Activated CD8-positive, alpha-beta T cell treated with anti-CD3 and anti-CD28 coated beads, Interleukin-2, amount 10 ng/mL, durations not matched to agents 7 days and 5 days (primary cell): ENCODE measurements around the gene PADI6. TPM values are rescaled to one million over a fixed set of nuclear protein-coding genes. Genes with fewer than 3 reads are reported as not detected.

ENCODE experiments used
- ATAC-seq: fragments of 150-1000 bp; cut with Tn5 transposase; one replicate; pipeline ENCODE4 v1.10.0; 2021; ENCODE audit warnings: moderate library complexity
- CTCF ChIA-PET: fragments of 350-600 bp; sonication (Branson Sonifier 250); formaldehyde crosslinking; loops from one replicate; lab custom pipeline; 2021; ENCODE audit warnings: antibody characterized with exemption; lab: Charles Lee
- POLR2A ChIA-PET: fragments of 350-600 bp; sonication (Branson Sonifier 250); formaldehyde crosslinking; loops from one replicate; lab custom pipeline; 2021; ENCODE audit warnings: antibody characterized with exemption; lab: Charles Lee
- DNase-seq: peaks from one replicate; pipeline ENCODE4 v3.0.0-alpha.2; 2020
- H3K27ac Mint-ChIP-seq: one replicate; pipeline ENCODE4 v1.8.0; 2021; ENCODE audit warnings: mild to moderate bottlenecking, mixed read lengths
- H3K27me3 Mint-ChIP-seq: one replicate; pipeline ENCODE4 v1.8.0; 2021; ENCODE audit warnings: low read depth, mixed read lengths
- H3K36me3 Mint-ChIP-seq: one replicate; pipeline ENCODE4 v1.8.0; 2021; ENCODE audit warnings: low read depth, mixed read lengths
- H3K4me1 Mint-ChIP-seq: one replicate; pipeline ENCODE4 v1.8.0; 2021; ENCODE audit warnings: low read depth, mixed read lengths
- H3K4me3 Mint-ChIP-seq: one replicate; pipeline ENCODE4 v1.8.0; 2021; ENCODE audit warnings: mild to moderate bottlenecking, mixed read lengths
- H3K9me3 Mint-ChIP-seq: one replicate; pipeline ENCODE4 v1.8.0; 2022; ENCODE audit warnings: mixed read lengths; ENCODE audit not compliant: insufficient read depth
- total RNA-seq, 2 experiments: library from RNA; stranded (reverse); gene quantifications; one replicate each; pipeline ENCODE4 v1.2.3, GENCODE V29; 2021

The PADI6 gene
- total RNA-seq, 2 experiments from 2014 or later, result not detected

DNA sequence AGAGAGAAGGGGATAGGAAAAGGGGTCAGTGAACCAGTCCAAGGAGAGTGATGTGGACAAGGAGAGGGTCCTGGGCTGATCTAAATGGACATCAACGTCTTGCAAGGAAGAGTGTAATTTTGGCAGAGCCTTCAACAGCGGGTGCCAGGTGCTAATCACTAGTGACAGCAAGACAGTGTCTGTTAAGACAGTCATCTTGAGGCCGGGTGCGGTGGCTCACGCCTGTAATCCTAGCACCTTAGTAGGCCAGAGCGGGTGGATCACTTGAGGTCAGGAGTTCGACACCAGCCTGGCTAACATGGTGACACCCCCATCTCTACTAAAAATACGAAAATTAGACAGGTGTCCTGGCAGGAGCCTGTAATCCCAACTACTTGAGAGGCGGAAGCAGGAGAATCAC is 12.2 kb upstream of the PADI6 start:
- DNase-seq, result no peak
- CTCF ChIA-PET, result no interaction called here
- Mint-ChIP-seq H3K36me3 (no peaks in the 10 kb centered on the region), H3K27me3 (no peaks in the 10 kb centered on the region), H3K27ac (no peak overlapping the region), H3K9me3 (no peaks in the 10 kb centered on the region), H3K4me3 (no peak overlapping the region), H3K4me1 (peaks cover 14% of the 10 kb centered on the region)
- no peak for ATAC-seq
- POLR2A ChIA-PET, result no interaction called here

GRCh38 chr1:17360272-17360956 is 11.6 kb upstream of the PADI6 start:
- Mint-ChIP-seq H3K27me3 (no peaks in the 10 kb centered on the region), H3K36me3 (no peaks in the 10 kb centered on the region), H3K27ac (no peak overlapping the region), H3K4me1 (peaks cover 14% of the 10 kb centered on the region), H3K9me3 (no peaks in the 10 kb centered on the region), H3K4me3 (no peak overlapping the region)
- DNase-seq, result no peak
- ChIA-PET POLR2A (no interaction called here), CTCF (no interaction called here)
- ATAC-seq, result no peak

DNA sequence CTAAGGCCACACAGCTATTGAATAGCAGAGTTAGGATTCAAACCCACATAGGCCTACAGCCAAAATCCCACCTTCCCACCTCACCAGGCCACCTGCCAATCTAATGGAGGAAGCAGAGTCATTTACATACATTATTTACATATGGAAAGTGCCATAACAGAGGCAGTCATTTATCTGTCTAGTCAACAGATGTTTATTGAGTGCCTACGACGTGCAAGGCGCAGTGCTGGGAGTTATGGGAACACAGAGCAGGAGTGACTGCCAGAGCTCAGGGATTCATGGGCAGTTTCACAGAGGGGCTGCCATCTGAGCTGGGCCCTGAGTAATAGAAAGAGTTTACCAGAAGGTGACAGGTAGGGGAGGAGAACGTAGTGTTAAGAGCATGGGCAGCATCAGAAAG is 10.3 kb upstream of the PADI6 start:
- H3K27ac Mint-ChIP-seq, result no peak overlapping the region
- ATAC-seq, result no peak

DNA sequence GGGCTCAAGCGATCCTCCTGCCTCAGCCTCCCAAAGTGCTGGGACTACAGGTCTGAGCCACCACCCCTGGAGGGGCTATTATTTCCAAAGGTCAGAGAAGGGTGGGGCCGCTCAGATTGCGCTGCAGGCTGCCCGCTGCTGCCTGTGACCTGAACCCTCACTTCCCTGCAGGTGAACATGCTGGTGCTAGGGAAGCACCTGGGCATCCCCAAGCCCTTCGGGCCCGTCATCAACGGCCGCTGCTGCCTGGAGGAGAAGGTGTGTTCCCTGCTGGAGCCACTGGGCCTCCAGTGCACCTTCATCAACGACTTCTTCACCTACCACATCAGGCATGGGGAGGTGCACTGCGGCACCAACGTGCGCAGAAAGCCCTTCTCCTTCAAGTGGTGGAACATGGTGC is 8.6 kb upstream of the PADI6 start:
- Mint-ChIP-seq H3K27ac (no peak overlapping the region), H3K4me1 (no peaks in the 10 kb centered on the region), H3K4me3 (no peak overlapping the region), H3K27me3 (no peaks in the 10 kb centered on the region), H3K9me3 (no peaks in the 10 kb centered on the region), H3K36me3 (no peaks in the 10 kb centered on the region)
- no peak for ATAC-seq
- POLR2A ChIA-PET, result no interaction called here
- CTCF ChIA-PET, result no interaction called here
- no peak for DNase-seq

More for the DNA sequence above, 10.3 kb upstream of the PADI6 start:
- POLR2A ChIA-PET, result no interaction called here
- Mint-ChIP-seq H3K27me3 (no peaks in the 10 kb centered on the region), H3K9me3 (no peaks in the 10 kb centered on the region), H3K4me1 (peaks cover 2% of the 10 kb centered on the region), H3K4me3 (no peak overlapping the region), H3K36me3 (no peaks in the 10 kb centered on the region)
- DNase-seq, result no peak
- CTCF ChIA-PET, result no interaction called here

- ChIA-PET CTCF (no interaction called here), POLR2A (no interaction called here)
- ATAC-seq (no peak), DNase-seq (no peak)
- Mint-ChIP-seq H3K4me3 (no peak overlapping the region), H3K9me3 (no peaks in the 10 kb centered on the region), H3K4me1 (no peaks in the 10 kb centered on the region), H3K27ac (no peak overlapping the region), H3K36me3 (no peaks in the 10 kb centered on the region), H3K27me3 (no peaks in the 10 kb centered on the region)
Measured at GRCh38 chr1:17363771-17364170, 8.2 kb upstream of the PADI6 start.

- Mint-ChIP-seq H3K36me3 (no peaks in the 10 kb centered on the region), H3K4me1 (no peaks in the 10 kb centered on the region), H3K27ac (no peak overlapping the region), H3K9me3 (no peaks in the 10 kb centered on the region), H3K4me3 (no peak overlapping the region), H3K27me3 (no peaks in the 10 kb centered on the region)
- CTCF ChIA-PET, result no interaction called here
- POLR2A ChIA-PET, result no interaction called here
- ATAC-seq, result no peak
- DNase-seq, result no peak
Measured at GRCh38 chr1:17365293-17365692, 6.7 kb upstream of the PADI6 start.

DNA sequence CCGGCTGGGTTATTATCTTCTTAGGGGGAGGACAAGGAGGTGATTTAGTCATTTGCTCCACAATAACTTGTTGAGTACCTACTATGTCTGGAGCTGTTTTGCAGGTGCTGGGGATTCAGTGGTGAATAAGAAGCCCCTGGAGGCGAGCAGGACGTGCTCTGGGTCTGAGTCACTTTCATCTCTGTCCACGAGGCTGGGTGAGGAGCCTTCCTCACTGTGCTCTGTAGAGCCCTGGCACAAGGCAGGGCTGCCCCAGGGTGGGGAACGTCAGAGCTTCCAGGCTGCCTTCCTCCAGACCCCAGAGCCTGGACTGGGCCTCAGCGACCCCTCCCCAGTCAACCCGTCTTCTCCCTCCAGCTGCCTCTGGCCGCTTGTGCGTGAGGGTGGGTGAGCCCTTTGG is 2.5 kb upstream of the PADI6 start:
- ATAC-seq (no peak), DNase-seq (no peak)
- CTCF ChIA-PET, result interaction anchor here (1.0 kb wide), 1 partner anchor 14 kb away, joined by 3 read pairs; no protein-coding TSS in a partner anchor
- H3K4me1 Mint-ChIP-seq, result no peaks in the 10 kb centered on the region
- no peak overlapping the region for H3K4me3 Mint-ChIP-seq
- H3K9me3 Mint-ChIP-seq, result no peaks in the 10 kb centered on the region
- POLR2A ChIA-PET, result no interaction called here
- H3K27me3 Mint-ChIP-seq, result no peaks in the 10 kb centered on the region
- no peaks in the 10 kb centered on the region for H3K36me3 Mint-ChIP-seq
- no peak overlapping the region for H3K27ac Mint-ChIP-seq

DNA sequence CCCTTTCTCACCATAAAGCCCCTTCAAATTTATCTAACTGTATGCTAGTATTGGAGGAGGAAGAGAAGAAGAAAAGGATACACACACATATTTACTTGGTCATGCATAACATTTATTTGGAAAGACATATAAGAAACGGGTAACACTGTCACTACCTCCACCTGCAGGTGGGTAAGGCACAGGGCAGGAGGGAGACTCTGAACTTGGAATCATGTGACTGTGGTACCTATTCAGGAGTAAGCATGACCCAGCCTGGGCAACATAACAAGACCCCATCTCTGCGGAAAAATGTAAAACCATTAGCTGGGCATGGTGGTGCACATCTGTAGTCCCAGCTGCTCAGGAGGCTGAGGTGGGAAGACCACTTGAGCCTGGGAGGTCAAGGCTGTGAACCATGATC is 1.4 kb upstream of the PADI6 start:
- no peaks in the 10 kb centered on the region for H3K9me3 Mint-ChIP-seq
- H3K27me3 Mint-ChIP-seq, result no peaks in the 10 kb centered on the region
- POLR2A ChIA-PET, result interaction anchor here (0.6 kb wide), 1 partner anchor 25 kb away, joined by 3 read pairs; no protein-coding TSS in a partner anchor
- no peak overlapping the region for H3K27ac Mint-ChIP-seq
- DNase-seq, result no peak
- H3K36me3 Mint-ChIP-seq, result no peaks in the 10 kb centered on the region
- no peaks in the 10 kb centered on the region for H3K4me1 Mint-ChIP-seq
- no peak for ATAC-seq
- H3K4me3 Mint-ChIP-seq, result no peak overlapping the region
- CTCF ChIA-PET, result interaction anchor here (1.0 kb wide), 2 partner anchors 15 to 124 kb away, joined by 3 read pairs; no protein-coding TSS in a partner anchor

- Mint-ChIP-seq H3K4me1 (no peaks in the 10 kb centered on the region), H3K36me3 (no peaks in the 10 kb centered on the region), H3K9me3 (no peaks in the 10 kb centered on the region), H3K4me3 (no peak overlapping the region), H3K27ac (no peak overlapping the region), H3K27me3 (no peaks in the 10 kb centered on the region)
- DNase-seq (no peak), ATAC-seq (no peak)
- ChIA-PET CTCF (no interaction called here), POLR2A (no interaction called here)
Measured at GRCh38 chr1:17372955-17373354, 959 bp downstream of the PADI6 start.

DNA sequence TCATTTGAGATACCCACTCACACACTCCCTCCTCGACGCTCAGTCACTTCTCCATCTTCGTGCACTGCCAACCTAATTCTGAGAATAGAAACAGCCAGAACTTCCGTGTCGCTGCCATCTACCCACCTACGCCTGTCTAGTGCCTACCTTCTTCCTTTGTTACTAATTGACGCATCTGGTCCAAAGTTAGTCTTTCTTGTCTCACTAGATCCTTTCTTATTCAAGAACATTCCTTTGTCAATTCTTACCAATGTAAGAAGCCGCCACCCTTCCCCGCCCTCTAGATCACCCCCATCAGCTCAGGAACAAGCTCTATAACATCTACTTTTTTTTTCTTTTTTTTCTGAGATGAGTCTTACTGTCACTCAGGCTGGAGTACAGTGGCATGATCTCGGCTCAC is 3.7 kb downstream of the PADI6 start:
- Mint-ChIP-seq H3K4me1 (no peaks in the 10 kb centered on the region), H3K4me3 (no peak overlapping the region), H3K9me3 (no peaks in the 10 kb centered on the region), H3K36me3 (no peaks in the 10 kb centered on the region), H3K27me3 (peaks cover under 1% of the 10 kb centered on the region), H3K27ac (no peak overlapping the region)
- ChIA-PET POLR2A (no interaction called here), CTCF (no interaction called here)
- ATAC-seq (no peak), DNase-seq (no peak)

DNA sequence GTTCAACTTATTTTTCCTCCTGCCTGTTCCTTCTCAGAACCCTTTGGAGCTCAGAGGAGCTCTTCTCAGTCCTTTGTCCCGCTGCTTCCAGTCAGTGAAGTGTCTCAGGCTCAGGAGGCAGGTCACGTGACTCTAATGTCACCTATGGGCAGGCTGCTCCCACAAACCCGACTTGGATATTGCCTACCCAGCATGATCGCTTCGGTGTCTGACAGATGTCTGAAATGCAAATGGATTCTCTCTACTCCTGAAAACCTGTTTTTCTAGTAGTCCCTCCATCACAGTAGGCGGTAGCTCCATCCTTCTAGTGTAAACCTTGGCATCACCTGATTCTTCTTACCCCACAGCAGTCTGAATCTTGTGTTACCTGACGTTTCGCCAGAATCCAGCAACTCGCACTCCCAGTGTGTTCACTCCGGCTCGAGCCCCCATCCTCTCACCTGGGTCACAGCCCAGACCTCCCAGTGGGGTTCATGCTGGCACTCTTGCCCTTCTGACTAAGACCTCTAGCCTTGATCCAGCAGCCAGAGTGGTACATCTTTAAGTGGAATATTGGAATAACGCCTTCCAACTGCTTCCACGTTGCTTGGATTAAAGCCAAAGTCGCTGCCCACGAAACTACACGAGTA is 5.4 kb downstream of the PADI6 start:
- POLR2A ChIA-PET, result no interaction called here
- Mint-ChIP-seq H3K36me3 (no peaks in the 10 kb centered on the region), H3K4me1 (no peaks in the 10 kb centered on the region), H3K9me3 (no peaks in the 10 kb centered on the region), H3K4me3 (no peak overlapping the region), H3K27ac (no peak overlapping the region), H3K27me3 (peaks cover 2% of the 10 kb centered on the region)
- DNase-seq (no peak), ATAC-seq (no peak)
- CTCF ChIA-PET, result no interaction called here

- CTCF ChIA-PET, result no interaction called here
- Mint-ChIP-seq H3K9me3 (no peaks in the 10 kb centered on the region), H3K27ac (no peak overlapping the region)
Measured at GRCh38 chr1:17381161-17381560, 9.2 kb downstream of the PADI6 start.

More at GRCh38 chr1:17381161-17381560, 9.2 kb downstream of the PADI6 start:
- no peak for ATAC-seq
- POLR2A ChIA-PET, result no interaction called here
- DNase-seq, result no peak
- Mint-ChIP-seq H3K4me3 (no peak overlapping the region), H3K27me3 (peaks cover 2% of the 10 kb centered on the region), H3K4me1 (no peaks in the 10 kb centered on the region), H3K36me3 (no peaks in the 10 kb centered on the region)
